Measurements from ENCODE around the gene SERPINC1. TPM values are rescaled to one million over a fixed set of nuclear protein-coding genes. Genes with fewer than 3 reads are reported as not detected.

The SERPINC1 gene
- total RNA-seq, 2 donors from 2014 or later: 0.31 TPM; not detected in 1

DNA sequence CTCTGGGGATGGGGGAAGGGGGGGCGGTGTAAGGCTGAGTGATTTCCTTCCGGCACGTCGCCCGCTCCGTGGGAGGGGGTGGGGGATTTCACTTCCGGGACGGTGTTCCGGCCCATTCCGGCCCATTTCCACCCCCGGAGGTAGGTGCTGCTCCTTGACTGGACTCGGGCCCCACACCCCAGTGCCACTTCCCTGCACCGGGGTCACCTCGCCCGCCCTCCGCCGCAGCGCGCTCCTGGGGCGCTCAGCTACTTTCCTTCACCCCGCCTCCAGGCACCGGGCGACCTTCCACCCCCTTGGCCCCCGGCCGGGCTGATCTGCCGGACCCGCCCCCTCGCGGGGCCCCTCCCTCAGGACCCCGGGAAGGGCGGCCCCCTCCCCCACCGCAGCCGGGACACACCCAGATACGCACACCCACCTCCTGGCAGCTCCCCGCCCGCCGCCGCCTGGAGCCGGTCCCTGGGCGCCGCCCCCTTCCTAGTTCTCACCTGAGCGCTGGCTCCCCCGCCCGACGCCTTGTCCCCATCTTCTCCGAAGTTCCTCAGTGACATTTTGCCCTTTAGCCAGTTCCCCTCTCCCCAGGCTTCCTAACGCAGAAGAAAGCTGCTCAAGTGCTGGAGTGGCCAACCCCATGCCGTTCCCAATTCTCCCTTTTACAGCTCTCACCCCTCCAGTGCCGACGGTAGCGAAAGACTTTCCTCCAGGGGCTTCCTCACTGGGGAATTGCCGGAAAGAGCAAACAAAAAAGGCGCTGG is 48.7 kb downstream of the SERPINC1 start, which contains the start of gene ZBTB37:
Gene ZBTB37, plus strand, starts transcription at position 115 of the 755 bp plus-strand sequence. CDS start 1,846 bp downstream, outside the sequence.
- H3K27me3 ChIP-seq: no peaks in the 10 kb centered on the region
- TF ChIP-seq, protein P1, sequence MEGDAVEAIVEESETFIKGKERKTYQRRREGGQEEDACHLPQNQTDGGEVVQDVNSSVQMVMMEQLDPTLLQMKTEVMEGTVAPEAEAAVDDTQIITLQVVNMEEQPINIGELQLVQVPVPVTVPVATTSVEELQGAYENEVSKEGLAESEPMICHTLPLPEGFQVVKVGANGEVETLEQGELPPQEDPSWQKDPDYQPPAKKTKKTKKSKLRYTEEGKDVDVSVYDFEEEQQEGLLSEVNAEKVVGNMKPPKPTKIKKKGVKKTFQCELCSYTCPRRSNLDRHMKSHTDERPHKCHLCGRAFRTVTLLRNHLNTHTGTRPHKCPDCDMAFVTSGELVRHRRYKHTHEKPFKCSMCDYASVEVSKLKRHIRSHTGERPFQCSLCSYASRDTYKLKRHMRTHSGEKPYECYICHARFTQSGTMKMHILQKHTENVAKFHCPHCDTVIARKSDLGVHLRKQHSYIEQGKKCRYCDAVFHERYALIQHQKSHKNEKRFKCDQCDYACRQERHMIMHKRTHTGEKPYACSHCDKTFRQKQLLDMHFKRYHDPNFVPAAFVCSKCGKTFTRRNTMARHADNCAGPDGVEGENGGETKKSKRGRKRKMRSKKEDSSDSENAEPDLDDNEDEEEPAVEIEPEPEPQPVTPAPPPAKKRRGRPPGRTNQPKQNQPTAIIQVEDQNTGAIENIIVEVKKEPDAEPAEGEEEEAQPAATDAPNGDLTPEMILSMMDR (IDR thresholded peaks at IDR 0.05): peak in 1 of 2 donors; percentile 22
- peak within 1 kb of the TSS; percentile 95 to 98 for H3K27ac ChIP-seq
- DNase-seq (ENCODE audit: low spot score): peak; percentile 81
- H3K36me3 ChIP-seq: peaks cover 37% of the 10 kb centered on the region
- H3K4me3 ChIP-seq: peak within 1 kb of the TSS; percentile 67 to 93
- H3K4me1 ChIP-seq: peaks cover 0 to 59% of the 10 kb centered on the region in 2 donors
- no peaks in the 10 kb centered on the region for H3K9me3 ChIP-seq

DNA sequence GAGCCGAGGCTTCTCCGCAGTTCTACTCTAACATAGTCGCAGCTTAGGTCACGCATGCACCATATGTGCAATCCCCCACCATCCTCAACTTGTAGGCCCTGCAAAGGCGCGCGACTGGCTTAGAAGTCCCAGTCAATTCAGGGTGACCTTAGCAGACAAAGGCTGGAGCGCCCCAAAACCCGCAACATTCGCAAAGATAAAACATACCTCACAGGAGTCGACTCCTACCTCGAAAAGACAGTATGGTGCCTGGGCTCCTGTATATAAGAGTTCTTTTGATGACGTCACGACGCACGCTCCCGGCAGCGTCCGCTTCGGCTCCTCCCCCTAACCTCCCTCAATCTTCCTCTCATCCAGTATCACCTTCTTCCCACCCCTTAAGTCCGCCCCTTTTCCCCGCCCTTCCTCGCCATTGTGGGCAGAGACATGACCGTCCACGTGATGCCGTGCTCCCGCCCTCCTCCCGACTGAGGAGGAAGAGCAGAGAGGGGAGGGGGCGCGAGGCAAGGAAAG is 49.3 kb downstream of the SERPINC1 start, which contains the start of gene GAS5:
Gene GAS5, minus strand, starts transcription at position 237 of the 513 bp plus-strand sequence.
- TF ChIP-seq, protein P1 (IDR thresholded peaks at IDR 0.05): no peak
- Histone ChIP-seq H3K9me3 (no peaks in the 10 kb centered on the region), H3K27ac (peak within 1 kb of the TSS; percentile 95 to 98), H3K4me3 (peak within 1 kb of the TSS; percentile 67 to 93), H3K4me1 (peaks cover 0 to 62% of the 10 kb centered on the region in 2 donors), H3K27me3 (no peaks in the 10 kb centered on the region), H3K36me3 (peaks cover 43% of the 10 kb centered on the region)
- DNase-seq (ENCODE audit: low spot score): peak; percentile 99

DNA sequence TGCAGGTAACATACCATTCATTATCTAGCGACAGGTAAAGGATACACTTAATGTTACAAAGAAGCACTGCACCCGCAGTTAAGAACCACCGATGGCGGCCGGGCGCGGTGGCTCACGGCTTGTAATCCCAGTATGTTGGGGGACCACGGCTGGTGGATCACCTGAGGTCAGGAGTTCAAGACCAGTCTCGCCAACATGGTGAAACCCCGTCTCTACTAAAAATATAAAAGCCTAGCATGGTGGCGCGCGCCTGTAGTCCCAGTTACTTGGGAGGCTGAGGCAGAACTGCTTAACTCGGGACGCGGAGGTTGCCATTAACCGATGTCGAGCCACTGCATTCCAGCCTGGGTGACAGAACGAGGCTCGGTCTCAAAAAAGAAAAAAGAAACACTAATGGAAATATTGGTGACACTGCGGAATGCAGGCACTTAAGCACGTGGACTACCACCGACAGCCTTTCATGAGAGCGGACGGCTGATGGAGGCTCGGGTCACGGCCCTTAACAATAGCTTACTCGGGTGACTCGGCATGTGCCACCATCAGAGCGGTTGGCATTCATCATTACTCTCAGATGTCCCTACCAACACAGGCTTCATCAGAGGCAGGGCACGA is 49.9 kb downstream of the SERPINC1 start:
- H3K9me3 ChIP-seq: no peaks in the 10 kb centered on the region
- H3K27me3 ChIP-seq: no peaks in the 10 kb centered on the region
- peak; percentile 60 for DNase-seq (ENCODE audit: low spot score)
- H3K4me3 ChIP-seq: peak overlapping the region; percentile 67 to 93
- peaks cover 0 to 62% of the 10 kb centered on the region in 2 donors for H3K4me1 ChIP-seq
- H3K27ac ChIP-seq: peak overlapping the region; percentile 95 to 98
- H3K36me3 ChIP-seq: peaks cover 48% of the 10 kb centered on the region
- TF ChIP-seq, protein P1 (IDR thresholded peaks at IDR 0.05): no peak

DNA sequence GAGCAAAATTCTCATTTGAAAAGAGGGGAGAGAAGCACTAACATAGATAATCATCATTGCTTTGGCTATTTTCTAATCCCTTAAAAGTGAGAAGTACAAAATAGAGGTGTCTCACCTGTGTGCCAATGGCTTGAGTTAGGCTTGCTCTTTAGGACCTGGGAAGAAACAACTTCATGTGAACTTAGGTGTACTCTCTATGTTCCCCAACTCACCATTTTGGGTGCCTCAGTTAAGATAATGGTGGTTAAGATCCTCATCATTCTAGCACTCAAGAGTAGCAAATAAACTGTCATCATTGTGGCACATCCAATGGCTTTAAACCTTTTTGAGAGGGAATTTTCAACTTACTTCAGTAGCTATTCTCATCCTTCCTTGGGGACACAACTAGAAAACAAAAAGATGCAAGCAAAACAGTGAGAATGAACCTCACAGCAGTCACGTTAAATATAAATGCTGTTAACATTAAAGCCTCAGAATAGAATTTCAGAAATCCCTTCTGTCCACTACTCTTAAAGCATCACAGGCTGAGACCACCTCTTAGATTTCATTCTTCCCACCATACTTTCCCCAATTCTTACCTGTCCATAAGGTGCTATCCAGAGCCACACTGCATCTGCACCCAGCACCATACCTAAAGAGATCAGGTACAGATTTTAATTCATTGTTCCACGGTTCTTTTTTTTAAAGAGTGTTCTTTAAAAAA is 50.6 kb downstream of the SERPINC1 start:
- H3K36me3 ChIP-seq: peaks cover 48% of the 10 kb centered on the region
- DNase-seq (ENCODE audit: low spot score): no peak
- peak overlapping the region; percentile 67 to 93 for H3K4me3 ChIP-seq
- H3K27ac ChIP-seq: peak overlapping the region; percentile 95 to 98
- TF ChIP-seq, protein P1 (IDR thresholded peaks at IDR 0.05): no peak
- no peaks in the 10 kb centered on the region for H3K9me3 ChIP-seq
- no peaks in the 10 kb centered on the region for H3K27me3 ChIP-seq
- H3K4me1 ChIP-seq: peaks cover 0 to 62% of the 10 kb centered on the region in 2 donors

DNA sequence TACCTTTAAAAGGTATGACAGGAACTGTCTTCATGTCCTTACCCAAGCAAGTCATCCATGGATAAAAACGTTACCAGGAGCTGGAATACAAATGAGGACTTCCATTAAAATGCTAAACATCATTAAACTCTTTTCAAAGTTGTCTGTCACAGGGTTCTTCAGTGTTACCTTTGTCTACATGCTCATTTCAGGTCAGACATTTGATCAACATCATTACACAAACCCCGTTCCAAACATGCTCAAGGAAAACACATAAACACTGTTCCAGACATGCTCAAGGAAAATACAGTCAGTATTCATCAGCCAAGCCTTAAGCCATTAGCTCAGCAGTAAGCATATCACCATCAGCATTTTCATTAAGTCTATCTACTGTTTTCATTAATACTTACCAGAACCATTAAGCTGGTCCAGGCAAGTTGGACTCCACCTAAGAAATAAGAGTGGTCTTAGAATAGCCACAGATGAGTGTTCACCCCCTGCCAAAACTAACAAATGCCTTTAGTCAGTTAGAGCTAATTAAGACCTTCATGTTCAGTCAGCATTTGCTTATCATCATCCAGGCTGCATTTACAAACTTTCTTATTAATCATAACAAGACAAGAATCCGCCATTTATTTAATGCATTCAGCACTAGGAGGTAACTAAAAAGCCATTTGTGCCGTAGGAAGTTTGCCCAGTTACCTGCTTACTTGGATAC is 51.5 kb downstream of the SERPINC1 start:
- H3K36me3 ChIP-seq: peaks cover 48% of the 10 kb centered on the region
- TF ChIP-seq, protein P1 (IDR thresholded peaks at IDR 0.05): no peak
- DNase-seq (ENCODE audit: low spot score): no peak
- peaks cover 0 to 55% of the 10 kb centered on the region in 2 donors for H3K4me1 ChIP-seq
- no peaks in the 10 kb centered on the region for H3K9me3 ChIP-seq
- no peak overlapping the region for H3K4me3 ChIP-seq
- no peak overlapping the region for H3K27ac ChIP-seq
- H3K27me3 ChIP-seq: no peaks in the 10 kb centered on the region

Measured in right atrium auricular region (tissue), 2 donors.